MM.1S (cell line): ENCODE measurements around the gene EFNB1.

Experiments used
- CTCF ChIP-seq: fragments of 300-600 bp; sonication (generic); IDR thresholded peaks from 2 replicates; pipeline ENCODE4 v1.5.1; 2016; ENCODE audit warnings: antibody characterized with exemption, low read length, mixed read lengths
- EZH2 ChIP-seq: fragments of 300-600 bp; sonication (generic); optimal IDR thresholded peaks from 2 replicates; pipeline ENCODE3; 2017; ENCODE audit warnings: low read depth, mild to moderate bottlenecking, antibody characterized with exemption, low read length, mixed read lengths
- EZH2phosphoT487 ChIP-seq: fragments of 300-600 bp; sonication (generic); IDR thresholded peaks from 2 replicates; pipeline ENCODE4 v1.6.1; 2018; ENCODE audit warnings: antibody characterized with exemption, low read length

- TF ChIP-seq EZH2 = no peak
- TF ChIP-seq CTCF = no peak
- TF ChIP-seq EZH2phosphoT487 = no peak
Observed at GRCh38 chrX:68833448-68833805, 4.6 kb downstream of the EFNB1 start.
